K562 (cell line): Measurements from ENCODE around the gene POFUT2.

Experiments used
- ARID4B ChIP-seq: sonication (generic); formaldehyde crosslinking; IDR thresholded peaks from 2 replicates; pipeline ENCODE4 v1.8.0; 2022; ENCODE audit warnings: mild to moderate bottlenecking, missing genetic modification reagents
- CREM ChIP-seq: IDR thresholded peaks from 2 replicates; pipeline ENCODE4 v1.6.1; 2014; ENCODE audit warnings: antibody characterized with exemption, low read depth
- HDAC6 ChIP-seq: IDR thresholded peaks from 2 replicates; pipeline ENCODE4 v1.6.1; 2012; ENCODE audit warnings: low read depth, mild to moderate bottlenecking, control low read depth, inconsistent platforms, low read length, moderate library complexity
- MAFG ChIP-seq: fragments of 450-650 bp; conservative IDR thresholded peaks from 2 replicates; pipeline ENCODE4 v1.6.1; 2016; ENCODE audit warnings: missing genetic modification characterization, missing compliant biosample characterization
- PCBP1 ChIP-seq: fragments of 200-400 bp; formaldehyde crosslinking; IDR thresholded peaks from 2 replicates; pipeline ENCODE4 v1.6.1; 2018; ENCODE audit warnings: mild to moderate bottlenecking, low read depth, low read length; ENCODE audit not compliant: poor library complexity, severe bottlenecking
- POLR2A ChIP-seq: fragments of 450-650 bp; conservative IDR thresholded peaks from 2 replicates; pipeline ENCODE4 v1.6.1; 2016
- POLR2AphosphoS5 ChIP-seq: IDR thresholded peaks from 2 replicates; pipeline ENCODE4 v1.6.1; 2011; ENCODE audit warnings: mild to moderate bottlenecking, low read depth, low read length, moderate library complexity; ENCODE audit not compliant: control insufficient read depth, insufficient read depth
- ZNF3 ChIP-seq: fragments of 250-450 bp; sonication (Bioruptor Pico); IDR thresholded peaks from 2 replicates; pipeline ENCODE4 v1.5.0; 2021; ENCODE audit warnings: mild to moderate bottlenecking, moderate library complexity

GRCh38 chr21:45228171-45228641, 59.5 kb downstream of the POFUT2 start:
- no peak for TF ChIP-seq POLR2AphosphoS5
- no peak for TF ChIP-seq POLR2A
- TF ChIP-seq HDAC6: no peak
- TF ChIP-seq ZNF3 (CRISPR knock-in tag): no peak
- no peak for TF ChIP-seq ARID4B
- TF ChIP-seq PCBP1: no peak
- no peak for TF ChIP-seq CREM
- TF ChIP-seq MAFG (tag): no peak
